GM12801 (cell line): ENCODE data around the gene LRCH4.

Experiments
- CTCF ChIP-seq: IDR thresholded peaks from one replicate; pipeline ENCODE4 v1.5.1; 2011; ENCODE audit warnings: control low read depth; ENCODE audit not compliant: insufficient read length; ENCODE audit errors: extremely low read depth

The LRCH4 gene

GRCh38 chr7:100602889-100603725 lies 17.2 kb upstream of the LRCH4 start:
- TF ChIP-seq CTCF: no peak

- no peak for TF ChIP-seq CTCF
Measured at GRCh38 chr7:100600730-100601038, 14.8 kb upstream of the LRCH4 start.

GRCh38 chr7:100599911-100600729 lies 14.2 kb upstream of the LRCH4 start:
- TF ChIP-seq CTCF: no peak

- no peak for TF ChIP-seq CTCF
Measured at GRCh38 chr7:100598425-100598824, 12.5 kb upstream of the LRCH4 start.

GRCh38 chr7:100595188-100595587 lies 9.3 kb upstream of the LRCH4 start:
- no peak for TF ChIP-seq CTCF

GRCh38 chr7:100591596-100591995 lies 5.7 kb upstream of the LRCH4 start:
- no peak for TF ChIP-seq CTCF

- TF ChIP-seq CTCF: no peak
Measured at GRCh38 chr7:100590077-100590737, 4.3 kb upstream of the LRCH4 start.
